ENCODE measurements around the gene KIAA1958. TPM values are rescaled to one million over a fixed set of nuclear protein-coding genes. Genes with fewer than 3 reads are reported as not detected.

KIAA1958 gene
- total RNA-seq, 1 donor from 2014 or later: 26.9 TPM

GRCh38 chr9:112562235-112562958 is 75.8 kb downstream of the KIAA1958 start:
- DNase-seq (ENCODE audit: low spot score in 2 of 2, unreplicated experiment in 2 of 2): no peak
- peaks cover 9% of the 10 kb centered on the region for H3K9me3 Mint-ChIP-seq
- no peak overlapping the region for H3K27ac Mint-ChIP-seq
- TF ChIP-seq, protein P1, sequence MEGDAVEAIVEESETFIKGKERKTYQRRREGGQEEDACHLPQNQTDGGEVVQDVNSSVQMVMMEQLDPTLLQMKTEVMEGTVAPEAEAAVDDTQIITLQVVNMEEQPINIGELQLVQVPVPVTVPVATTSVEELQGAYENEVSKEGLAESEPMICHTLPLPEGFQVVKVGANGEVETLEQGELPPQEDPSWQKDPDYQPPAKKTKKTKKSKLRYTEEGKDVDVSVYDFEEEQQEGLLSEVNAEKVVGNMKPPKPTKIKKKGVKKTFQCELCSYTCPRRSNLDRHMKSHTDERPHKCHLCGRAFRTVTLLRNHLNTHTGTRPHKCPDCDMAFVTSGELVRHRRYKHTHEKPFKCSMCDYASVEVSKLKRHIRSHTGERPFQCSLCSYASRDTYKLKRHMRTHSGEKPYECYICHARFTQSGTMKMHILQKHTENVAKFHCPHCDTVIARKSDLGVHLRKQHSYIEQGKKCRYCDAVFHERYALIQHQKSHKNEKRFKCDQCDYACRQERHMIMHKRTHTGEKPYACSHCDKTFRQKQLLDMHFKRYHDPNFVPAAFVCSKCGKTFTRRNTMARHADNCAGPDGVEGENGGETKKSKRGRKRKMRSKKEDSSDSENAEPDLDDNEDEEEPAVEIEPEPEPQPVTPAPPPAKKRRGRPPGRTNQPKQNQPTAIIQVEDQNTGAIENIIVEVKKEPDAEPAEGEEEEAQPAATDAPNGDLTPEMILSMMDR (IDR thresholded peaks at IDR 0.05; ENCODE audit: unreplicated experiment): no peak
- H3K27me3 Mint-ChIP-seq (ENCODE audit: low read depth): no peaks in the 10 kb centered on the region
- peaks cover 10% of the 10 kb centered on the region for H3K4me1 Mint-ChIP-seq
- no peaks in the 10 kb centered on the region for H3K36me3 Mint-ChIP-seq
- no peak overlapping the region for H3K4me3 Mint-ChIP-seq

DNA sequence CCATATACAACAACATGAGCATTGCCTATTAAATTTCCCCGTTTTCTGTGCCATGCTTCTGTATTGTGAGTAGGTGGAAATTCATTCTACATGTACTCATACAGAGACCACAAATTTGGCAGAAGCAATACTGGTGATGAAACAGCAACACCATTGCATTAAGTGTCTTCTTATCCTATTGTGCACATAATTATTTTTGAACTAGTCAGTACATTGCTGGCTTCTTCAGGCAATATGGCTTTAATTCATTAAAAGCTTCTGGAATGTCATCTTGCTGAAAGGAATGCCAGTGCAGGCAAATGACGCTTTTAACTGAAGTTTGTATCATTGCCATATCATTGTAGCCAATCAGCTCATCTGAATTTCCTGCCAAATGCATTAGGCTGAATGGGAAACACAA is 82.6 kb downstream of the KIAA1958 start:
- Mint-ChIP-seq H3K9me3 (peaks cover 5% of the 10 kb centered on the region), H3K4me1 (peaks cover 34% of the 10 kb centered on the region), H3K4me3 (no peak overlapping the region), H3K27ac (no peak overlapping the region), H3K36me3 (peaks cover under 1% of the 10 kb centered on the region), H3K27me3 (ENCODE audit: low read depth) (no peaks in the 10 kb centered on the region)
- DNase-seq (ENCODE audit: low spot score in 2 of 2, unreplicated experiment in 2 of 2): no peak
- TF ChIP-seq, protein P1 (IDR thresholded peaks at IDR 0.05; ENCODE audit: unreplicated experiment): no peak

DNA sequence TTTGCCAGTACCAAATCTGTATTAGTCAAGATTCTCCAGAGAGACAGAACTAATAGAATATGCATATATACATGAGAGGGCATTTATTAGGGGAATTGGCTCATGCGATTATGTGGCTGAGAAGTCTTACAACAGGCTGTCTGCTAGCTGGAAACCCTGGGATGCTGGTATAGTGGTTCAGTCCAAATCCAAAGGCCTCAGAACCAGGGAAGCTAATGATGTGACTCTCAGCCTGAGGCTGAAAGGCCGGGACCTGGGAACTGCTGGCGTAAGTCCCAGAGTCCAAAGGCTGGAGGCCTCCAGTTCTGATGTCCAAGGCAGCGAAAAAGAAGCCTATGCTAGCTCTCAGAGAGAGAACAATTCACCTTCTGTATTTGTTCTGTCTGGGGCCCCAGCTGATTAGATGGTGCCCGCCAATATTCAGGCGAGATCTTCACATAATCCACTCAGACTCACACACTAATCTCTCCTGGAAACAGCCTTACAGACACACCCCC is 84.1 kb downstream of the KIAA1958 start:
- Mint-ChIP-seq H3K4me3 (no peak overlapping the region), H3K27me3 (ENCODE audit: low read depth) (no peaks in the 10 kb centered on the region), H3K4me1 (peaks cover 34% of the 10 kb centered on the region), H3K27ac (no peak overlapping the region), H3K9me3 (peaks cover 4% of the 10 kb centered on the region), H3K36me3 (peaks cover 12% of the 10 kb centered on the region)
- TF ChIP-seq, protein P1 (IDR thresholded peaks at IDR 0.05; ENCODE audit: unreplicated experiment): no peak
- no peak for DNase-seq (ENCODE audit: low spot score in 2 of 2, unreplicated experiment in 2 of 2)

DNA sequence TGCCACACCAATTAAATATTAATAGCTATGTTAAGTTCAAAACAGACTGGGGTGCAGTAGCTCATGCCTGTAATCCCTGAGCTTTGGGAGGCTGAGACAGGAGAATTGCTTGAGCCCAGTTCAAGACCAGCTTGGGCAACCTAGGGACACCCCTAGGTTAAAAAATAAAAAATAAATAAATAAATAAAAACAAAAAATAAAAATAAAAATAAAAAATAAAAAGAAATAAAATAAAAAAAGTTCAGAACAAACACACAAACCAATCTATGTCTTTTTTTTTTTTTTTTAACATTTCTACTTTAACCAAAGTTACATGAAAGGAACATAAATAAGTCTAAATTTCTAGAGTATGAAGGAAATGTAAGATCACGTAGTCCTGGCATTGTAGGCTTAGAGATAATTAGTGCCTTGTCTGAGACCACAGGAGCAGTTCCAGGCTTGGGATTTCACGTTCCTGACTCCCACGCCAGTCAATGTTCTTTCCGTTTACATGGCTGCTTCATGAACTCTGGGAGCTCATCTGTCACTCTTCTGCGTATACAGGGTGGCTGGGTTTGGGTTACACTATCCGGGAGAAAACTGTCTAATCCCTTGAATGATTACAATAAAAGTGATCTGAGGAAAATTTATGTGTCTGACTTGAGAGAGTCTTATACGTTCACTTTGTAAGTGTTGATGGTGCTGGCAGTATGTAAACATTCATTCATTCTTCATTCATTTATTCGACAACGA is 85.2 kb downstream of the KIAA1958 start:
- Mint-ChIP-seq H3K27me3 (ENCODE audit: low read depth) (no peaks in the 10 kb centered on the region), H3K4me1 (peaks cover 34% of the 10 kb centered on the region), H3K27ac (peak overlapping the region; percentile 27), H3K4me3 (no peak overlapping the region), H3K36me3 (peaks cover 21% of the 10 kb centered on the region), H3K9me3 (peaks cover 4% of the 10 kb centered on the region)
- TF ChIP-seq, protein P1 (IDR thresholded peaks at IDR 0.05; ENCODE audit: unreplicated experiment): no peak
- DNase-seq (ENCODE audit: low spot score in 2 of 2, unreplicated experiment in 2 of 2): no peak

GRCh38 chr9:112572416-112572815 is 85.8 kb downstream of the KIAA1958 start:
- Mint-ChIP-seq H3K4me3 (no peak overlapping the region), H3K4me1 (peaks cover 34% of the 10 kb centered on the region), H3K27me3 (ENCODE audit: low read depth) (no peaks in the 10 kb centered on the region), H3K27ac (peak overlapping the region; percentile 27), H3K9me3 (peaks cover 4% of the 10 kb centered on the region), H3K36me3 (peaks cover 21% of the 10 kb centered on the region)
- no peak for DNase-seq (ENCODE audit: low spot score in 2 of 2, unreplicated experiment in 2 of 2)
- TF ChIP-seq, protein P1 (IDR thresholded peaks at IDR 0.05; ENCODE audit: unreplicated experiment): no peak

All from mesothelial cell of epicardium (in vitro differentiated cells).